GM12878 (cell line): ENCODE measurements around the gene MESP2.

Experiments used
- CHD2 ChIP-seq: IDR thresholded peaks from 2 replicates; pipeline ENCODE4 v1.6.1; 2011; ENCODE audit warnings: low read depth, low read length, improper control_type of control experiment, borderline replicate concordance
- CREM ChIP-seq: IDR thresholded peaks from 2 replicates; pipeline ENCODE4 v1.6.1; 2014; ENCODE audit warnings: antibody characterized with exemption, low read depth
- CTCF ChIP-seq, 3 experiments: IDR thresholded peaks in 2 of 3; conservative IDR thresholded peaks in 1 of 3; 2 replicates each; pipeline ENCODE4 v1.5.1; 2011; ENCODE audit warnings: low read depth in 3 of 3, low read length in 3 of 3, mild to moderate bottlenecking in 3 of 3, control low read depth in 2 of 3, moderate library complexity in 2 of 3, inconsistent platforms in 1 of 3, mixed read lengths in 1 of 3; ENCODE audit not compliant: control insufficient read depth in 2 of 3, insufficient read depth in 1 of 3; ENCODE audit errors: extremely low read depth in 1 of 3
- EZH2 ChIP-seq: IDR thresholded peaks from 2 replicates; pipeline ENCODE4 v1.6.1; 2012; ENCODE audit warnings: low read depth, mild to moderate bottlenecking, control low read depth, inconsistent platforms, low read length, borderline replicate concordance; ENCODE audit not compliant: control insufficient read depth
- NFYB ChIP-seq: IDR thresholded peaks from 2 replicates; pipeline ENCODE4 v1.6.1; 2011; ENCODE audit warnings: low read depth, mild to moderate bottlenecking, low read length, improper control_type of control experiment, moderate library complexity; ENCODE audit not compliant: insufficient read depth
- POLR2A ChIP-seq: IDR thresholded peaks from 2 replicates; pipeline ENCODE4 v1.6.1; 2011; ENCODE audit warnings: low read depth, mild to moderate bottlenecking, low read length
- POLR2AphosphoS2 ChIP-seq: IDR thresholded peaks from 2 replicates; pipeline ENCODE4 v1.6.1; 2011; ENCODE audit warnings: low read depth, mild to moderate bottlenecking, low read length, improper control_type of control experiment, moderate library complexity
- RAD21 ChIP-seq: IDR thresholded peaks from 2 replicates; pipeline ENCODE4 v1.6.1; 2011; ENCODE audit warnings: mild to moderate bottlenecking, low read depth, low read length, moderate library complexity; ENCODE audit not compliant: insufficient read depth
- RBBP5 ChIP-seq: fragments of 200-600 bp; sonication (generic); conservative IDR thresholded peaks from 2 replicates; pipeline ENCODE4 v1.6.1; 2016
- RFX5 ChIP-seq: IDR thresholded peaks from 2 replicates; pipeline ENCODE4 v1.6.1; 2011; ENCODE audit warnings: low read depth, low read length, improper control_type of control experiment
- SMC3 ChIP-seq: IDR thresholded peaks from 2 replicates; pipeline ENCODE4 v1.6.1; 2011; ENCODE audit warnings: low read length, improper control_type of control experiment, borderline replicate concordance
- WRNIP1 ChIP-seq: IDR thresholded peaks from 2 replicates; pipeline ENCODE4 v1.6.1; 2011; ENCODE audit warnings: low read depth, low read length, improper control_type of control experiment, borderline replicate concordance
- YBX1 ChIP-seq: fragments of 450-650 bp; IDR thresholded peaks from 2 replicates; pipeline ENCODE4 v1.6.1; 2016; ENCODE audit warnings: antibody characterized with exemption
- TF ChIP-seq, protein P1 (sequence below): fragments of 450-650 bp; IDR thresholded peaks from 2 replicates; pipeline ENCODE4 v1.6.1; 2017; ENCODE audit warnings: antibody characterized with exemption, mild to moderate bottlenecking, moderate library complexity

GRCh38 chr15:89780601-89781000 lies 4.5 kb downstream of the MESP2 start:
- TF ChIP-seq RBBP5 (no peak), POLR2AphosphoS2 (no peak), CTCF (IDR thresholded peaks at IDR 0.05 in 2 of 3, conservative IDR thresholded peaks at IDR 0.05 in 1 of 3; ENCODE audit: control insufficient read depth in 2 of 3, extremely low read depth in 1 of 3, insufficient read depth in 1 of 3, low read depth in 3 of 3, low read length in 3 of 3) (no peak), EZH2 (no peak), YBX1 (no peak), SMC3 (no peak), CREM (no peak), RAD21 (no peak), POLR2A (no peak), CHD2 (no peak), NFYB (no peak), RFX5 (no peak), WRNIP1 (no peak)
- TF ChIP-seq, protein P1, sequence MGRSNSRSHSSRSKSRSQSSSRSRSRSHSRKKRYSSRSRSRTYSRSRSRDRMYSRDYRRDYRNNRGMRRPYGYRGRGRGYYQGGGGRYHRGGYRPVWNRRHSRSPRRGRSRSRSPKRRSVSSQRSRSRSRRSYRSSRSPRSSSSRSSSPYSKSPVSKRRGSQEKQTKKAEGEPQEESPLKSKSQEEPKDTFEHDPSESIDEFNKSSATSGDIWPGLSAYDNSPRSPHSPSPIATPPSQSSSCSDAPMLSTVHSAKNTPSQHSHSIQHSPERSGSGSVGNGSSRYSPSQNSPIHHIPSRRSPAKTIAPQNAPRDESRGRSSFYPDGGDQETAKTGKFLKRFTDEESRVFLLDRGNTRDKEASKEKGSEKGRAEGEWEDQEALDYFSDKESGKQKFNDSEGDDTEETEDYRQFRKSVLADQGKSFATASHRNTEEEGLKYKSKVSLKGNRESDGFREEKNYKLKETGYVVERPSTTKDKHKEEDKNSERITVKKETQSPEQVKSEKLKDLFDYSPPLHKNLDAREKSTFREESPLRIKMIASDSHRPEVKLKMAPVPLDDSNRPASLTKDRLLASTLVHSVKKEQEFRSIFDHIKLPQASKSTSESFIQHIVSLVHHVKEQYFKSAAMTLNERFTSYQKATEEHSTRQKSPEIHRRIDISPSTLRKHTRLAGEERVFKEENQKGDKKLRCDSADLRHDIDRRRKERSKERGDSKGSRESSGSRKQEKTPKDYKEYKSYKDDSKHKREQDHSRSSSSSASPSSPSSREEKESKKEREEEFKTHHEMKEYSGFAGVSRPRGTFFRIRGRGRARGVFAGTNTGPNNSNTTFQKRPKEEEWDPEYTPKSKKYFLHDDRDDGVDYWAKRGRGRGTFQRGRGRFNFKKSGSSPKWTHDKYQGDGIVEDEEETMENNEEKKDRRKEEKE: no peak
